HG02840 (cell line): ENCODE results near the gene LIN9.

Experiments used
- ATAC-seq: cut with Tn5 transposase; IDR thresholded peaks from one replicate; pipeline ENCODE4 v1.9.1; 2021; ENCODE audit warnings: mild to moderate bottlenecking, moderate library complexity, moderate number of reproducible peaks; ENCODE audit not compliant: unreplicated experiment, low FRiP score

Gene LIN9

DNA sequence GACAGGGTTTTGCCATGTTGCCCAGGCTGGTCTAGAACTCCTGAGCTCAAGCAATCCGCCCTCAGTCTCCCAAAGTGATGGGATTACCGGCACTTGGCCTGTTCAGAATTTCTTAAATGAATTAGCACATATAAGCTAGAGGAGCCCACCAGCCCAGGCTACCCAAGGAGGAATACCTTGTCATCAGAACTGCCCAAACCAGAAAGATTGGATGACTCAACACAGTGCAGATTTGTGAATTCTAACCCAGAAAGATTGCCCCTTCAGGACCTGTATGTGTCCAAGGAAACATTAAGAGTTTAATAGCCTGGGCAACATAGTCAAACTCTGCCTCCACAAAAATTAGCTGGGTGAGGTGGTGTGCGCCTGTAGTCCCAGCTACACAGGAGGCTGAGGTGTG is 14.0 kb upstream of the LIN9 start:
- ATAC-seq: no peak

DNA sequence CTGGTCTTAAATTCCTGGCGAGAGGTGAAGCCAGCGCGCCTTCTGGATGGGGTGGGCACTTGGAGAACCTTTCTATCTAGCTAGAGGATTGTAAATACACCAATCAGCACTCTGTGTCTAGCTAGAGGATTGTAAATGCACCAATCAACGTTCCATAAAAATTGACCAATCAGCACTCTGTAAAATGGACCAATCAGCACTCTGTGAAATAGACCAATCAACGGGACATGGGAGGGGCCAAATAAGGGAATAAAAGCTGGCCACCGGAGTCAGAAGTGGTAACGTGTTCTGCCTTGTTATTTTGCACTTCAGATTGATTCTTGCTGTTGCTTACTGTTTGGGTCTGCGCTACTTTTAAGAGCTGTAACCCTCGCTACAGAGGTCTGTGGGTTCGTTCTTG is 12.0 kb upstream of the LIN9 start:
- no peak for ATAC-seq

DNA sequence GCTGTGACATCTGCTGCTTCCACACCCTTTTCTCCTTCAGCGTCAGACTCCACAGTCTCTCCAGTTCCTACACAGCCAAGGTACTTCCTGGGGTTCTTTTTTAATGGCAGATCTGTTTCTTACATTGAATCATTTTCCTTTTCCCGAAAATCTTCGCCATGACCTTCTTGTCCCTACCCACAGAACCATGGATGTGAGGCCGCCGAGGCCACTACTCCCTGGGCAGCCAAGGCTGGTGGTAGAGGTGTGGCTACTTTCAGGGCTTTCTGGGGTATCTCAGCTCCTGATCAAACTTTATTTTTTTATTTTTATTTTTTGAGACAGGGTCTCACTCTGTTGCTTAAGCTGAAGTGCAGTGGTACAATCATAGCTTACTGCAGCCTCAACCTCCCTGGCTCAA is 9.5 kb upstream of the LIN9 start:
- no peak for ATAC-seq

DNA sequence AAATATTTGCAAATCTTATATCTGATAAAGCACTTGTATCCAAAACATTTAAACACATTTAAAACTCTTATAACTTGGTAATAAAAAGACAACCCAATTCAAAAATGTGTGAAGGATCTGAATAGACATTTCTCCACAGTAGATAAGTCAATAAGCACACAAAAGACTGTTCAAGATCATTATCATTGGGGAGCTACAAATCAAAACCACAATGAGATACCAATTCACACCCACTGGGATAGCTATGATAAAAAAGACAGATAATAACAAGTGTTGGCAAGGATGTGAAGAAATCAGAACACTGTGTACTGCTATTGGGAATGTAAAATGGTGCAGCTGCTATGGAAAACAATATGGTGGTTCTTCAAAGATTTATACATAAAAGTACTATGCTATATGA is 5.1 kb upstream of the LIN9 start:
- ATAC-seq: no peak

DNA sequence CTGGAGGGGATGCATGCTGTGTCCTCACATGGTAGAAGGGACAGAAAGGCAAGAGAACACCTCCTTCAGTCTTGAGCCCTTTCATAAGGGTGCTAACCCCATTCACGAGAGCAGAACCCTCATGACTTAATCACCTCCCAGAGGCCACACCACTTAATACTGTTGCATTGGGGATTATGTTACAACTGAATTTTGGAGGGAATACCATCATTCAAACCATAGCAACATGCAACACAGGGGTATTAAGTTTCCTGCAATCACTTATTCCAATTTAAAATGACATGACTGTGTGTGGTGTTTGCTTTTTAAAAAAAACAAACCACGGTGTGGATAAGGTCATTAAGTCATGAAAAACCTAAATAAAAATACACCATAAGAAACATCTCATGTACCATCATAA is 3.1 kb upstream of the LIN9 start:
- no peak for ATAC-seq

DNA sequence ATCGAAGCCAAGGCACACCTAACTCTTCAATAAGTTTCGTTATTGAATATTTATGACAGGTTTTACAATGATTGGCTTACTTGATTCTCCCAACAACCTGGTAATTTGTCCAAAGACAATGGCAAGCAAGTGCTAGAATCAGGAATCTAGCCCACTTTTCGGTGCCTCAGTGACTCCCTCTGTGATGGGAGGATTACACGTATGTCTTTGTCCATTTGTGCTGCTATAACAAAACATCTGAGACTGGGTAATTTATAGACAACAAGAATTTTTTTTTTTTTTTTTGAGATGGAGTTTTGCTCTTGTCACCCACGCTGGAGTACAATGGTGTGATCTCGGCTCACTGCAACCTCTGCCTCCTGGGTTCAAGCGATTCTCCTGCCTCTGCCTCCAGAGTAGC is 2.4 kb upstream of the LIN9 start:
- ATAC-seq: no peak

DNA sequence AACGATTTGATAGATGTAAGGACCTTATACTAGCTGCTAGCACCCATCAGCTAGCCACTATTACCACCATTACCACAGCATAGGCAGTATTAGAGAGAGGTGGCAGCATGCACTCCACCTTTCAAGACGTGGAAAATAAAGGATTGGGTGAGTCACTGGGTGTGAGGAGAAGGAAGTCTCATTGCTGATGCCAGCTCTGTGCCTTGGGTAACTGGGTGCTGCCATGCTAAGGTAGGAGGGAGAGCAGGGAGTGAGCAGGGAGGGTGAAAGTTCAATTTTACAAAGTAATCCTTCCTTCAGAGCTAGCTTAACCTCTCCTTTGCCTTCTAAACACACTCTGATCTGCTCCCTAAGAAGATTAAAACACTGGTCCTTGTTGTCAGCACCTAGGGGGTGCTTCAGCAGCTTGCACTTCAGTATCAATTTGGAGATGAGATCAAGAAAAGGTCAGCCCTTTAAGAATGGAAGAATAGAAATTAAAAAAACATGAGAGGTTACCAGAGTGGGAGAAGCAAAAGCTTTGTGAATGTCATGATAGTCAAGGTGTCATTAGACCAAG is 1.8 kb upstream of the LIN9 start:
- no peak for ATAC-seq

DNA sequence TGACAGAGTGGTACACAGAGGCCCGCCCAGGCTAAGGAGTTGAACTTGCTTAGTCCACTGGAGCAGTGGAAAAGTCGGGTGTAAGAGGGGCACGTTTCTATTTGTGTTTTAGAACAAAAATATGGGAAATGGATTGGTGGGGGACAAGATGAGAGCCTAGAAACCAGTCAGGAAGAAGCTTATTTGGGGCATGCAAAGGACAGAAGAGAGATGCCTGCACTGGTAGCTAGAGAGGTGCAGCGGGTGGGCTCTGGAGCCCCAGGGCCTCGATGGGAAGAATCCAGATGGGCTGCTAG is 1.2 kb upstream of the LIN9 start:
- no peak for ATAC-seq

DNA sequence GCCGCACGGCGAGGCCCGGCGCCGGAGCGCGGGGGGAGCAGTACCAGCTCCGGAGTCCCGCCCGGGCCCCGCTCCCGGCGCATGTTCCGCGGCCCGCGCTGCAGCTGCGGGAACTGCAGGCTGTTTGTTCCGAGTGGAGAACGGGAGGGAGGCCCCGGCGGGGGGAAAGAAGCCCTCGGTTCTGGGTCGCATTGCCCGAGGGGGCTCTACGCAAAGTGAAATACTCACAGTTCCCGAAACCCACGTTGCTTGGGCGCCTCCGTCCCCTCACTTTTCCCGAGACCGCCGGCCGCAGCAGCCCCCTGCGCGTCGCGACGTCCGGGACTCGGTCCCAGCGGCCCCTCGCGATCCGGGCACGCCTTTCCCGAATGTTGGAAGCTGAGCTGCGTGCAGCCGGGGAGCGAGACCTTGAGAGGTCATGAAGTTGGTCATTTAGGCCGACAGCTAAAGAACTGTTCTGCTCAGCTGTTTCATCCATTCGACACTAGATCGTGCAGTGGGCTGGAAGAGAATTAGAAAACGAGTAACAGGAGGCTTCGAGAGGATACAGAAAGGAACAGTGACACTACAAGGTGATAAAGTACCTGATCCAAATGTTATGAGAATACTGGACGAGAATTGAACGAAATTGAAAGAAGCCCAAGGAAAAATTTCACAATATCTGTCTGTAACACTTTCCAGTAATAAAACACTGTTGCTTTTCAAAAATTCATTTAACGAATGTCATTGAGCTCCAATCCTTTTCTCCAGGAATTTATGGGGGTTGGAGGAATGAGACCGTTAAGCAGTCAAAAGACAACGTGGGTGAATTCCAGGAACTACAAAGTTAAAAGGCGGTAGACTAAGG is 657 bp upstream of the LIN9 start:
- peak; percentile 18 for ATAC-seq

DNA sequence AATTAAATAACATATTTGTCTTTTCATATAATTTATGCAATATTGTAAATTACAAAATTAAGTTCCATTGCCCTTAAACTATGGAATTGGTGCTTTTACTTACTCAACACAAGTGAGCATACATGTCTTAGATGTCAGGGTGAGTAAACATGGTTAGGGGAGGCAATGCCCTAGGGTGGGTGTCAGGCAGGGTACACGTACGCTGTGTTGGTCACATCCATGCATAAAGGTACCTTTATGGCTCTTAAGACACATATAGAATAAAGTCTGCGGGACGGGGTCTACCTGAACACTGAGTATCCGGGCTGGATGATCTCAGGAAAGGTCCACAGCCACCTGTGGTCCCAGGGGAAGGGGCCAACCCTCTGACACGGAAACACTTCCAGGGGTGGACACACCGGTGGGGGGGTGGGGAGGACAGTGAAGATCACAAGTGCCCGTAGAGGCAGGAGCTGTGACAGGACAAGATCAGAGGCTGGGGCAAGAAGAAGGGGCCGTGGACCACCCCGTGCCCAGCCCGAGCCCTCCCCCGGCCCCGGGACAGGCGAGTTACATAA is 720 bp downstream of the LIN9 start:
- peak; percentile 10 for ATAC-seq

DNA sequence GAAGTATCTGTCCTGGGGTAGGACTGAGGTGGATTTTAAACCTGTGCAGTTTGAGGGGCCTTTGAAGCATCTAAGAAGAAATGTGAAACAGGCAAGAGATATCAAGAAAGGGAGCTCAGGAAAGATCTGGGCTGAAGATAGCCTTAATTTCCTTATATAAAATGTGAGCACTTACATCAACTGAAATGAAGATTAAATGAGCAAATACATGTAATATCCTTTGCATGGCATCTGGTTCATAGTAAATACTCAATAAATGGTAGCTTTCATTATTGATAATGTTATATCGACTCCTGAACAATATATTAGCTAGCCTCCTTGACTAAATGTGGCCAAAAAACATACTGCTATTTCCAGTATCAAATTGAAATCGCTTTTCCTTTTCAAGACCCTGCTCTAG is 2.5 kb downstream of the LIN9 start:
- ATAC-seq: no peak

DNA sequence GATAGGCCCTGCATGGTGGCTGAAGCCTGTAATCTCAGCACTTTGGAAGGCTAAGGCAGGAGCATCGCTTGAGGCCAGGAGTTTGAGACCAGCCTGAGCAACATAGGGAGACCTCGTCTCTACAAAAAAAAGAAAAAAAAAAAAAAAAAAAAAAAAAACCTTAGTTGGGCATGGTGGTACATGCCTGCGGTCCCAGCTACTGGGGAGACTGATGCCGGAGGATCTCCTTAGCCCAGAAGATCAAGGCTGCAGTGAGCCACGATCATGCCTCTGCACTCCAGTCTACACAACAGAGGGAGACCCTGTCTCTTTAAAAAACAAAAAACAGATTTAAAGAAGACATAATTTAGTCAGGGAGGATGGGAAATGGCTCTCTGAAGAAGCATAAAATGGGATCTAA is 3.8 kb downstream of the LIN9 start:
- ATAC-seq: no peak

DNA sequence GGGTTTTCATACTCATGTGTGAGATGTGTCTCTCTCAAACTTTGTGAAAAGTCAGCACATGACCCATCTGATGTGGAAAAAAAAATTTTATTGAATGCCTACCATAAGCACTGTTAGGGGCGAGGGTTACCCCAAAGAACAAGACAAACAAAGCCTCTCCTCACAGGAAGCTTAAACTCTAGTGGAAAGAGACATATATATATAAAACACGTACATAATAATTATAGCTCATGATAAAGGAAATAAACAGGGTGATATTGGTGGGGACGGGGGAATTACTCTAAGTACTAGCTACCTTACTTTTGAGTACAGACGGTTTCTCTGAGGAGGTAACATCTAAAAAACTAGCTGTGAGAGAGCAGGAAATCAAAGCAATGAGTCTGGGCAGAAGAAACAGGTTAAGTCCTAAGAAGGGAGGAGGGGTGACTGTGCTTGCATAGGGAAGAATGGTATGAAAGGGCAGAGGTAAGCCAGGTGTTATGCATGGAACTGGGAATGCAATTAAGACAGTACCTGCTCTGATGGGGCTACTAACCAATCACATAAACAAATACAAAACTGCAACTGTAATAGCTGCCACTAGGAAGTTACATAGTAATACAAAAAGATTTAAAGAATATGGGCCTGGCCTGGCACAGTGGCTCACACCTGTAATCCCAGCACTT is 4.5 kb downstream of the LIN9 start:
- no peak for ATAC-seq

DNA sequence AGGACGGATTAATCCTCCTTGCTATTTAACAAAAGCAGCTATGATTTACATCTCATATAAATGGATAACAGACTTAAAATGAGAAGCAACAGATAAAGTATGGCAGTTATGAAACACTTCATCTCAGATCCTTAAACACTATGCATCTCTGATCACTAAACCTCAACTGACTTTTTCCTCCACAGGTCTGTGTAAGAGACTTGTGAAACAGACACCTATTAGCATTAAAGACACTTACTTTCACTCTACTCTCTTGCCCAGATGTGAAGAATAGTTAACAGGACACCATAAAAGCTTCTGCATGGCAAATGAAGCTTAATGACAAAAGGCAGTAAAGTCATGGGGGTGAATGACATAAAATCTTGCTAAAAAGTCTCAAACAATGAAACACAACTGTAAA is 6.2 kb downstream of the LIN9 start:
- ATAC-seq: no peak

DNA sequence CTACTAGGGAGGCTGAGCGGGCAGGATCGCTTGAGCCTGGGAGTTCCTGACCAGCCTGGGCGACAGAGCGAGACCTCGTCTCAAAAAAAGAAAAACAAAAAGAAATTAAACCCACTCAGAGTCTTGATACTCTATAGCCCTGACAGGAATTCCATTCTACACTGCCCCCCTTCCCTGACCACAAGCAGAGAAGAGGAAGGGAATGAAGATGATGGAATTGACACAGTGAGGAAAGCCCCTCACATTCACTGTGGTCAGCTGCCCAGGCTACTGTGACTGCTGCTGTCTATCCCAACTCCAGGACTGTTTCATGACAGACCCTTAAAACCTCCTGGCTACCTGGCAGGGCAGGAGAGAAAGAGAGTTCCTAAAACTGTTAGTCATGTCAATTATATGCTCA is 12.1 kb downstream of the LIN9 start:
- no peak for ATAC-seq

DNA sequence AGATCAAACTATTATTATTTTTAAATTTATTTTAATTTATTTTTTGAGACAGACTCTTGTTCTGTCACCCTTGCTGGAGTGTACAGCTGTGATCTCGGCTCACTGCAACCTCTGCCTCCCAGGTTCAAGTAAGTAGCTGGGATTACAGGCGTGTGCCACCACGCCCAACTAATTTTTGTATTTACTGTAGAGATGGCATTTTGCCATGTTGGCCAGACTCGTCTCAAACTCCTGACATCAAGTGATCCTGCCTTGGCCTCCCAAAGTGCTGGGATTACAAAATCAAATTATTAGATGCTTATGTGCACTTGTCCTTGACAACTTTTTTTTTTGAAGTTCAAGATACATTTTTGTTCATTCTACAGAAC is 15.4 kb downstream of the LIN9 start:
- ATAC-seq: no peak

DNA sequence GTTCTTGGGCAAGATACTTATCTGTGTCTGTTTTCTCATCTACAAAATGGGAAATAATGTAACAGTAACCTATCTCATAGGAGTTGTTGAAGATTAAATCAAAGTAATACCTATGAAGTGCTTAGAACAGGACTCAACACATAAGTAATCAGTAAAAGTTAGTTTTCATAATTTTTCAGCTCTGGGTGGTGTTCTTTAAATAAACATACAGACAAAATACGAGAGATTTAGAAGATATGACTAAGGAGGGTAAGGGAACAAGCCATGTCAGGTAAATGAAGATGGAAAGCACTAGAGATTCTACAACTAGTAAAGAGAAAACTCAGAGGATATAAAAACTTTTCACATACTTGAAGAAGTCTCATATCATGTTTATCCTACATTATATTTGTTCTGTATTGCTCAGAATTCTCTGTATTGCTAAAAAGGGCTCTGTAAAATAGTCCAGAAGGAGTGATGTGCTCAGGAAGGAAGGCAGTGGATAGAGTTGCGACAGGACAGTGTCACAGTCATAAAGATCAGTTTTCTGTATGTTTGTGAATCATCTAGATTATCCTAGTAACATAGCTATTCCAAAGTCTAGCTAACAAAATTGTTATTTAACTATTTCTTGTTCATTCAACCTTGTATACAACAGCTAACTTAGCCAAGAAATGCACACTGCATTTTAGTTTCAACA is 16.0 kb downstream of the LIN9 start:
- ATAC-seq: no peak

DNA sequence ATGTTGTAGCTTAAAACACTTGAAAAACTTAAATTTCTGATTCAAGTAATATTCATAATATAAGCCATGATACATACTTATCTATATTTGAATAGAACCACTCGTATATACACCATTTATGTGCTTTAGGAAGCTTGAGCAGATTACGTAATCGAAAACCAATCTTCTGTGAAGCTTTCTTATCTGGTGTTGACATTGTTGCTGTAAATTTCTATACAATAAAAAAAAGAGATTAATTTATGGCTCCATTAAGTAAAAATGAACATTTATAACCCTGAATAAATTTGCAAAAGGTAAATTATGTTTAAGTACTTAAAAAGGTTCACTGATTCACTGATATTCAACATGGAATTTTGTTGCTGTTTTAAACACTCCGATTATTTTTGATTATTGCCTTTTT is 21.4 kb downstream of the LIN9 start:
- ATAC-seq: no peak

DNA sequence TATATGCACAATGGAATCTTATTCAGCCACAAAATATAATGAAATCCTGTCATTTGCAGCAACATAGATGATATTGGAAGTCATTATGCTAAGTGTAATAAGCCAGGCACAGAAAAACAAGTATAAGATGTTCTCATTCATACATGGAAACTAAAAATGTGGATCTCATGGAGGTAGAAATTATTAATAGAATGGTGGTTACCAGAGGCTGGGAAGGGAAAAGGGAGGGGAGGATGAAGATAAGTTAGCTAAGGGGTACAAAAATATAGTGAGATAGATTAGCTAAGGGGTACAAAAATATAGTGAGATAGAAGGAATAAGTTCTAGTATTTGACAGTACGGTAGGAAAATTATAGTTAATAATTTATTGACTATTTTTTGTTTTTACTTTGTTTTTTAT is 27.9 kb downstream of the LIN9 start:
- ATAC-seq: no peak

DNA sequence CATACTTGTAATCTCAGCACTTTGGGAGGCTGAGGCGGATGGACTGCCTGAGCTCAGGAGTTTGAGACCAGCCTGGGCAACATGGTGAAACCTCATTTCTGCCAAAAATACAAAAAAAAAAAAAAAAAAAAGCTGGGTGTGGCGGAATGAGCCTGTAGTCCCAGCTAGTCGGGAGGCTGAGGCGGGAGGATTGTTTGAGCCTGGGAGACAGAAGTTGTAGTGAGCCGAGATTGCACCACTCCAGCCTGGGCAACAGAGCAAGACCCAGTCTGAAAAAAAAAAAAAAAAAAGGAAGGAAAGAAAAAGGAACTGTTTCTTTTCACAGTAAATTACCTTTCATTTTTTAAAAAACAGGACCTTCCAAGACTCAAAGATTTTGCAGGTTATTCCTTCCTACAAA is 29.5 kb downstream of the LIN9 start:
- ATAC-seq: no peak

DNA sequence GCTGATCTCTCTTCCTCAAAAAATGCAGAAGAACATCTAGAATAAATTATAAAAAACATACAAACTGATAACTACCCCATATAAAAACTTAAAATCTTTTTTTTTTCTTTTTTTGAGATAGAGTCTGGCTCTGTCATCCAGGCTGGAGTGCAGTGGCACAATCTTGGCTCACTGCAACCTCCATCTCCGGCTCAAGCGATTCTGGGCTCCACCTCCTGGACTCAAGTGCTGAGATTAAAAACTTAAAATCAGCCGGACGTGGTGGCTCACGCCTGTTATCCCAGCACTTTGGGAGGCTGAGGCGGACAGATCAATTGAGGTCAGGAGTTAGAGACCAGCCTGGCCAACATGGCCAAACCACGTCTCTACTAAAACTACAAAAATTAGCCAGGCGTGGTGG is 31.1 kb downstream of the LIN9 start:
- no peak for ATAC-seq
